HEK293 (cell line): ENCODE measurements around the gene ADIPOR2.

ENCODE experiments used
- CTCF ChIA-PET: fragments of 350-600 bp; formaldehyde crosslinking; extraction: SDS; loops from one replicate; lab custom pipeline; 2021; ENCODE audit warnings: antibody characterized with exemption; lab: Yijun Ruan, JAX
- POLR2A ChIA-PET: fragments of 300-600 bp; formaldehyde crosslinking; extraction: SDS; loops from one replicate; lab custom pipeline; 2020; ENCODE audit warnings: antibody characterized with exemption, inconsistent platforms; lab: Yijun Ruan, JAX
- H3K27ac ChIP-seq: fragments of 200-500 bp; sonication (Bioruptor generic); 2 replicates; pipeline ENCODE4 v1.5.1; 2014; ENCODE audit warnings: low read depth, low read length, control low read depth, inconsistent platforms; ENCODE audit errors: extremely low read depth
- H3K36me3 ChIP-seq, 2 experiments: fragments of 200-500 bp in 1 of 2; sonication (Bioruptor generic) in 1 of 2; 1 replicate in 1 of 2; 2 replicates in 1 of 2; pipeline ENCODE4 v1.5.1; 2014 to 2017; ENCODE audit warnings: inconsistent platforms in 2 of 2, low read length in 2 of 2; ENCODE audit not compliant: control insufficient read depth in 2 of 2, insufficient read depth in 1 of 2
- H3K4me1 ChIP-seq: fragments of 200-500 bp; sonication (Bioruptor generic); 2 replicates; pipeline ENCODE4 v1.5.1; 2014; ENCODE audit warnings: mild to moderate bottlenecking, low read length, inconsistent platforms; ENCODE audit not compliant: control insufficient read depth, insufficient read depth
- H3K4me3 ChIP-seq: 2 replicates; pipeline ENCODE4 v1.5.1; 2011; ENCODE audit warnings: low read depth, mild to moderate bottlenecking, control low read depth, low read length, moderate library complexity
- H3K9me3 ChIP-seq: fragments of 200-500 bp; sonication (Bioruptor generic); 2 replicates; pipeline ENCODE4 v1.5.1; 2014; ENCODE audit warnings: low read depth, low read length, inconsistent platforms; ENCODE audit not compliant: control insufficient read depth, insufficient read depth
- WT1 ChIP-seq: fragments of 450-650 bp; formaldehyde crosslinking; IDR thresholded peaks from 2 replicates; pipeline ENCODE4 v1.5.1; 2016; ENCODE audit warnings: missing biosample characterization, missing genetic modification characterization
- YY1 ChIP-seq: fragments of 450-650 bp; formaldehyde crosslinking; IDR thresholded peaks from 2 replicates; pipeline ENCODE4 v1.5.1; 2018; ENCODE audit warnings: missing biosample characterization, missing genetic modification characterization
- ZBTB10 ChIP-seq: fragments of 450-650 bp; formaldehyde crosslinking; IDR thresholded peaks from 2 replicates; pipeline ENCODE4 v1.5.1; 2016; ENCODE audit warnings: missing biosample characterization, missing genetic modification characterization
- ZBTB49 ChIP-seq: fragments of 450-650 bp; formaldehyde crosslinking; IDR thresholded peaks from 2 replicates; pipeline ENCODE4 v1.5.1; 2016; ENCODE audit warnings: missing biosample characterization, missing genetic modification characterization, low read depth
- ZBTB6 ChIP-seq: fragments of 450-650 bp; formaldehyde crosslinking; IDR thresholded peaks from 2 replicates; pipeline ENCODE4 v1.5.1; 2017; ENCODE audit warnings: missing biosample characterization, missing genetic modification characterization
- ZFHX2 ChIP-seq: fragments of 450-650 bp; formaldehyde crosslinking; conservative IDR thresholded peaks from 2 replicates; pipeline ENCODE4 v1.5.1; 2016; ENCODE audit warnings: missing biosample characterization, missing genetic modification characterization
- ZNF174 ChIP-seq: fragments of 450-650 bp; formaldehyde crosslinking; IDR thresholded peaks from 2 replicates; pipeline ENCODE4 v1.5.0; 2017; ENCODE audit warnings: missing biosample characterization, mild to moderate bottlenecking, missing genetic modification characterization
- ZNF175 ChIP-seq: fragments of 450-650 bp; formaldehyde crosslinking; IDR thresholded peaks from 2 replicates; pipeline ENCODE4 v1.5.1; 2016; ENCODE audit warnings: missing biosample characterization, missing genetic modification characterization
- ZNF280C ChIP-seq: fragments of 450-650 bp; formaldehyde crosslinking; IDR thresholded peaks from 2 replicates; pipeline ENCODE4 v1.5.1; 2016; ENCODE audit warnings: missing biosample characterization, missing genetic modification characterization
- ZNF37A ChIP-seq: fragments of 450-650 bp; IDR thresholded peaks from 2 replicates; pipeline ENCODE4 v1.5.1; 2018; ENCODE audit warnings: missing biosample characterization, missing genetic modification characterization
- ZNF423 ChIP-seq: fragments of 450-650 bp; formaldehyde crosslinking; IDR thresholded peaks from 2 replicates; pipeline ENCODE4 v1.5.1; 2016; ENCODE audit warnings: missing biosample characterization, missing genetic modification characterization
- ZNF560 ChIP-seq: fragments of 450-650 bp; formaldehyde crosslinking; IDR thresholded peaks from 2 replicates; pipeline ENCODE4 v1.5.1; 2017; ENCODE audit warnings: missing biosample characterization, missing genetic modification characterization, borderline replicate concordance
- ZNF664 ChIP-seq: fragments of 450-650 bp; formaldehyde crosslinking; IDR thresholded peaks from 2 replicates; pipeline ENCODE4 v1.5.1; 2016; ENCODE audit warnings: missing biosample characterization, missing genetic modification characterization
- ZNF776 ChIP-seq: fragments of 450-650 bp; formaldehyde crosslinking; IDR thresholded peaks from 2 replicates; pipeline ENCODE4 v1.5.0; 2017; ENCODE audit warnings: missing biosample characterization, missing genetic modification characterization, borderline replicate concordance
- ZNF843 ChIP-seq: fragments of 450-650 bp; formaldehyde crosslinking; IDR thresholded peaks from 2 replicates; pipeline ENCODE4 v1.5.1; 2016; ENCODE audit warnings: missing biosample characterization, missing genetic modification characterization
- ZSCAN4 ChIP-seq: fragments of 450-650 bp; formaldehyde crosslinking; IDR thresholded peaks from 2 replicates; pipeline ENCODE4 v1.5.1; 2017; ENCODE audit warnings: missing biosample characterization, missing genetic modification characterization

Gene ADIPOR2

GRCh38 chr12:1792406-1792805, 101.5 kb downstream of the ADIPOR2 start (continued):
- TF ChIP-seq ZSCAN4 (no peak), ZNF37A (no peak), ZNF664 (tag by site-specific recombination) (no peak)

- no peak overlapping the region for H3K27ac ChIP-seq
- H3K4me3 ChIP-seq = no peak overlapping the region
- CTCF ChIA-PET = interaction anchor here (0.6 to 9.4 kb wide), 5 partner anchors 8 to 159 kb away, joined by 3 to 259 read pairs (median 6); no protein-coding TSS in a partner anchor
- no peaks in the 10 kb centered on the region for H3K36me3 ChIP-seq
- H3K9me3 ChIP-seq = no peaks in the 10 kb centered on the region
- TF ChIP-seq ZFHX2 (tag by site-specific recombination) = no peak
- no peak for TF ChIP-seq ZBTB10 (tag by site-specific recombination)
- TF ChIP-seq ZNF423 (tag by site-specific recombination) = no peak
- no peak for TF ChIP-seq ZBTB6 (tag by site-specific recombination)
- TF ChIP-seq WT1 (tag by site-specific recombination) = no peak
- TF ChIP-seq YY1 (tag by site-specific recombination) = no peak
- no peak for TF ChIP-seq ZNF280C (tag by site-specific recombination)
- TF ChIP-seq ZNF776 (tag by site-specific recombination) = no peak
- no peak for TF ChIP-seq ZNF174 (tag by site-specific recombination)
- TF ChIP-seq ZNF560 (tag by site-specific recombination) = no peak
- POLR2A ChIA-PET = no interaction called here
- no peaks in the 10 kb centered on the region; the same call in 1 of the 2 replicates for H3K4me1 ChIP-seq
Measured at GRCh38 chr12:1793426-1794210, 102.7 kb downstream of the ADIPOR2 start.

- TF ChIP-seq ZNF843 (tag by site-specific recombination) = no peak
- no peak for TF ChIP-seq ZNF175 (tag by site-specific recombination)
- TF ChIP-seq ZBTB49 (tag by site-specific recombination) = no peak
- POLR2A ChIA-PET = interaction anchor here (1.7 kb wide), 1 partner anchor 146 kb away, joined by 6 read pairs; no protein-coding TSS in a partner anchor
- H3K36me3 ChIP-seq = no peaks in the 10 kb centered on the region
- no peaks in the 10 kb centered on the region for H3K9me3 ChIP-seq
- H3K27ac ChIP-seq = no peak overlapping the region
- CTCF ChIA-PET = interaction anchor here (0.6 to 9.4 kb wide), 9 partner anchors 9 to 165 kb away, joined by 3 to 259 read pairs (median 4); partner anchors contain the start of gene WNT5B
- no peaks in the 10 kb centered on the region; the same call in 1 of the 2 replicates for H3K4me1 ChIP-seq
- no peak overlapping the region for H3K4me3 ChIP-seq
Measured at GRCh38 chr12:1794440-1795090, 103.7 kb downstream of the ADIPOR2 start.
